Breast epithelium (tissue), 4 donors: Measurements from ENCODE around the gene UBASH3B. TPM values are rescaled to one million over a fixed set of nuclear protein-coding genes. Genes with fewer than 3 reads are reported as not detected.

ENCODE experiments used
- DNase-seq, 2 donors: peaks; one replicate each; pipeline ENCODE4 v3.0.0-alpha.2; 2019; ENCODE audit warnings: low spot score in 2 of 2
- H3K27ac ChIP-seq, 2 donors: fragments of 200-600 bp; sonication (generic) in 1 of 2; one replicate each; pipeline ENCODE4 v1.5.1; 2016 to 2019; ENCODE audit warnings: mild to moderate bottlenecking in 1 of 2
- H3K27me3 ChIP-seq, 2 donors: fragments of 200-600 bp; sonication (generic) in 1 of 2; one replicate each; pipeline versions ENCODE4 v1.5.1 to v1.6.0; 2017 to 2019; ENCODE audit warnings: control low read depth in 1 of 2, mild to moderate bottlenecking in 1 of 2
- H3K36me3 ChIP-seq: fragments of 200-600 bp; one replicate; pipeline ENCODE4 v1.5.1; 2019
- H3K4me1 ChIP-seq, 2 donors: fragments of 200-600 bp; sonication (generic); one replicate each; pipeline ENCODE4 v1.5.1; 2016 to 2019; ENCODE audit warnings: control low read depth in 1 of 2
- H3K4me3 ChIP-seq, 3 donors: fragments of 200-600 bp; sonication (generic); 1 replicate in 2 of 3; 2 replicates in 1 of 3; pipeline ENCODE4 v1.5.1; 2016 to 2019; ENCODE audit warnings: mild to moderate bottlenecking in 3 of 3, moderate library complexity in 2 of 3
- H3K9me3 ChIP-seq, 2 donors: fragments of 200-600 bp; sonication (generic) in 1 of 2; one replicate each; pipeline ENCODE4 v1.5.1; 2016 to 2019; ENCODE audit warnings: control low read depth in 1 of 2
- POLR2A ChIP-seq: fragments of 450-650 bp; IDR thresholded peaks from one replicate; pipeline ENCODE4 v1.6.1; 2016; ENCODE audit warnings: antibody characterized with exemption, mild to moderate bottlenecking, moderate library complexity
- POLR2AphosphoS5 ChIP-seq, 3 donors: sonication (generic); formaldehyde crosslinking; IDR thresholded peaks; one replicate each; pipeline ENCODE4 v1.6.1; 2017; ENCODE audit warnings: antibody characterized with exemption in 3 of 3
- intact Hi-C: fragments of 100-400 bp; cut with DNase I; formaldehyde crosslinking; loops from one replicate; pipeline ENCODE4 v1.15.1; 2023; ENCODE audit warnings: low total_unique reads
- total RNA-seq, 3 donors: library from RNA; depleted of rRNA; stranded (reverse); fragments of >200 nt; gene quantifications; one replicate each; pipeline ENCODE4 v1.1.0, GENCODE V29; 2016
- TF ChIP-seq, protein P1 (sequence below), 3 donors: fragments of 450-650 bp; IDR thresholded peaks; one replicate each; pipeline ENCODE4 v1.5.1; 2016 to 2017; ENCODE audit warnings: antibody characterized with exemption in 3 of 3, mild to moderate bottlenecking in 3 of 3, moderate library complexity in 3 of 3

UBASH3B gene
- total RNA-seq, 3 donors from 2014 or later, result 4.7 to 6.2 (median 4.8) TPM

DNA sequence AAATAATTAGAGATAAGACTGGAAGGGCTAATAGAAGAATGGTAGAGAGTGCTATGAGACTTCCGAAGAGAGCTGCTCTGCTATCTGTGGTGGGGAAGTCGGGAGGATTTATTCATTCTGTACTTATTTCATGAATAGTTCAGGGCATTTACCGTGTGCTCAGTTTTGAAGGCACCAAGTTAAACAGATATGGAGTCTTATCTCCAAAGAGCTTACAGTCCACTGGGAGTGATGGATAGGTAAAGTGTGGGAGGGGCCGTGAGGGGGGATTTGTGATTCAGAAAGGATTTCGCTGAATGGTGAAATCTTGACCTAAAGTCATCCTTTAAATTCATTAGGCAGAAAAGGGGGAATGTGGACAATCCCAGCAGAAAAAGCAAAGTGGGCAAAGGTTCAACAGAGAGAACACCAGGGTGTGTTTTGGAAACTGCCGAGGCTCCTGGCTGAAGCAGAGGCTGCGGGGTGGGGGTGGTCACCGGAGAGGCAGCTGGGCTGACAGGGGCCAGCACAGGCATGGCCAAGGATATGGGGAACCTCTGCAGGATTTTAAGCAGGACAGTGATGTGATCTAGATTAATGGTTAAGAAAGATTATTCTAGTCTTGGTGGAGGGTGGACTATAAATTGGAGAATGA lies 91.2 kb downstream of the UBASH3B start:
- H3K27ac ChIP-seq, result no peak overlapping the region
- intact Hi-C loops, result no loop called here
- TF ChIP-seq, protein P1, sequence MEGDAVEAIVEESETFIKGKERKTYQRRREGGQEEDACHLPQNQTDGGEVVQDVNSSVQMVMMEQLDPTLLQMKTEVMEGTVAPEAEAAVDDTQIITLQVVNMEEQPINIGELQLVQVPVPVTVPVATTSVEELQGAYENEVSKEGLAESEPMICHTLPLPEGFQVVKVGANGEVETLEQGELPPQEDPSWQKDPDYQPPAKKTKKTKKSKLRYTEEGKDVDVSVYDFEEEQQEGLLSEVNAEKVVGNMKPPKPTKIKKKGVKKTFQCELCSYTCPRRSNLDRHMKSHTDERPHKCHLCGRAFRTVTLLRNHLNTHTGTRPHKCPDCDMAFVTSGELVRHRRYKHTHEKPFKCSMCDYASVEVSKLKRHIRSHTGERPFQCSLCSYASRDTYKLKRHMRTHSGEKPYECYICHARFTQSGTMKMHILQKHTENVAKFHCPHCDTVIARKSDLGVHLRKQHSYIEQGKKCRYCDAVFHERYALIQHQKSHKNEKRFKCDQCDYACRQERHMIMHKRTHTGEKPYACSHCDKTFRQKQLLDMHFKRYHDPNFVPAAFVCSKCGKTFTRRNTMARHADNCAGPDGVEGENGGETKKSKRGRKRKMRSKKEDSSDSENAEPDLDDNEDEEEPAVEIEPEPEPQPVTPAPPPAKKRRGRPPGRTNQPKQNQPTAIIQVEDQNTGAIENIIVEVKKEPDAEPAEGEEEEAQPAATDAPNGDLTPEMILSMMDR (IDR thresholded peaks at IDR 0.05), result no peak
- TF ChIP-seq POLR2A (no peak), POLR2AphosphoS5 (IDR thresholded peaks at IDR 0.05) (no peak)
- H3K4me3 ChIP-seq, result no peak overlapping the region
- H3K4me1 ChIP-seq, result no peaks in the 10 kb centered on the region
- H3K27me3 ChIP-seq, result no peaks in the 10 kb centered on the region
- H3K9me3 ChIP-seq, result no peaks in the 10 kb centered on the region
- DNase-seq, result no peak
- H3K36me3 ChIP-seq, result no peaks in the 10 kb centered on the region

DNA sequence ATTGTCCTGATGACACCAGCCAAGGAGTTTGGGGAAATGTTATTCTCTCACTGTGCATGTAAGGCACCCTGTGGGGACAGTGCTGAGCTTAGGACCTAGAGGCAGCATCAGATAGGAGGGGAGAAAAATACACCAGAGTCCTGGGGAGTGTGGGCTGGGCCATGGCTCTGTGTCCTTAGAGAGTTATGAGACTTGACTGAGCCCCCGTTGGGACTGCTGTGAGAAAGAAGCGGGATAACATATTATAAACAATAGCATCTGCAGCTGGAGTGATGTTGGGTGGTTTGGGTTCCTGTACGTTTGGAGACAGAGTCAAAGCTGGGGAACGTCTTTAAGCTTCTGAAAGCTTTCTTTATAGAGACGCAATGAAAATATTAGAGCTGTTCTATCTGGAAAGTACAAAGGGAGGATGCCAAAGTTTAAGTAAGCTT lies 91.8 kb downstream of the UBASH3B start:
- H3K36me3 ChIP-seq, result no peaks in the 10 kb centered on the region
- no peaks in the 10 kb centered on the region for H3K4me1 ChIP-seq
- TF ChIP-seq POLR2A (no peak), POLR2AphosphoS5 (IDR thresholded peaks at IDR 0.05) (no peak)
- TF ChIP-seq, protein P1 (IDR thresholded peaks at IDR 0.05), result no peak
- no peaks in the 10 kb centered on the region for H3K27me3 ChIP-seq
- no peaks in the 10 kb centered on the region for H3K9me3 ChIP-seq
- no peak overlapping the region for H3K27ac ChIP-seq
- H3K4me3 ChIP-seq, result no peak overlapping the region
- intact Hi-C loops, result no loop called here
- DNase-seq, result no peak

DNA sequence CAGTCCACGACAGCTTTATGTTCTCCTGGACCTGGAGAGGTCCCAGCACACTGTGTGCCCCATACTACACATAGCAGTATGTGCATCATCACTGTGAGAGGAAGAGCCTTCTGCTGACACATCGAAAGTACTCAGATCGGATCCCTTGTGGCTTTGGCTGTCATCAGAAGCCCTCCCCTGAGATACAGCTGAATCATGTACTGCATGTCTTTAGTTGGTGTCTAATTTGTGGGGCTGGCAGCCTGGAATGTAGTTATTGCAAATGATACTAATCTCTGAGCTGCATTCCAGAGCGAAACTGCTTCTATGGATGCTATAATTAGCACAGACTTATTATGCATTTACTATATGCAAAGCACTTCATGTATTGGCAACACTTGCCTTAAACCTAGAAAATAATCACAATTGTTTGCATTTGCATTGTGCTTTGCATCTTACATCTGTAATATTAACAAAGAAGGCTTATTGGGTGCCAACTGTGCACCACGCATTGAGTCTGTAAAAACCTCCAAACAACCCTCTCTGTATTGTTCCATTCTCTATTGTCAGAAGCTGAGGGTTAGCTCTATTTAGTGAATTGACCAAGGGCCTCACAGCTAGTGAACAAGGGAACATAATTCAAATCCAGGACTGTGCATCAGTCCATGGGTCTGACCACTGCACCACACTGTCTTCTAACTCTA lies 93.6 kb downstream of the UBASH3B start:
- Histone ChIP-seq H3K4me3 (no peak overlapping the region), H3K4me1 (no peaks in the 10 kb centered on the region), H3K9me3 (no peaks in the 10 kb centered on the region), H3K27ac (no peak overlapping the region), H3K27me3 (no peaks in the 10 kb centered on the region), H3K36me3 (no peaks in the 10 kb centered on the region)
- DNase-seq, result no peak
- TF ChIP-seq POLR2A (no peak), POLR2AphosphoS5 (IDR thresholded peaks at IDR 0.05) (no peak)
- TF ChIP-seq, protein P1 (IDR thresholded peaks at IDR 0.05), result no peak
- intact Hi-C loops, result no loop called here

DNA sequence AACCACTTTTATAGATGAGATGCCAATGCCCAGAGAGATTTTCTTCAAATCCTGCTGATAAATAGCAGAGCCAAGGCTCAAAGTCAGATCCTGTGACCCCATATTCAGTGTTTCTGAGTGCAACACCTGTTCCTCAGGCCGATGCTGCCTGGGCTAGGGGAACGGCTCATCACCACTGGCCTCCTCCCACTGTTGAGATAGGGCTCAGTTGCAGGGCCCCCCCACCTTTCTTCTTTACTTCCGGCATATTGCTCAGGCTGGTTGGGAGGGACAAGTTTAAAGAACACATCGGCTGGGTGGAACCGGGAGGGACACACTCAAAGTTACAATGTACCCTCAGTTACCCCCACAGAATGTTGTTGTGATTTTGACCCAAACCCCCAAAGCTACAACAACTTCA lies 94.5 kb downstream of the UBASH3B start:
- no peaks in the 10 kb centered on the region for H3K27me3 ChIP-seq
- TF ChIP-seq, protein P1 (IDR thresholded peaks at IDR 0.05), result no peak
- TF ChIP-seq POLR2A (no peak), POLR2AphosphoS5 (IDR thresholded peaks at IDR 0.05) (no peak)

DNA sequence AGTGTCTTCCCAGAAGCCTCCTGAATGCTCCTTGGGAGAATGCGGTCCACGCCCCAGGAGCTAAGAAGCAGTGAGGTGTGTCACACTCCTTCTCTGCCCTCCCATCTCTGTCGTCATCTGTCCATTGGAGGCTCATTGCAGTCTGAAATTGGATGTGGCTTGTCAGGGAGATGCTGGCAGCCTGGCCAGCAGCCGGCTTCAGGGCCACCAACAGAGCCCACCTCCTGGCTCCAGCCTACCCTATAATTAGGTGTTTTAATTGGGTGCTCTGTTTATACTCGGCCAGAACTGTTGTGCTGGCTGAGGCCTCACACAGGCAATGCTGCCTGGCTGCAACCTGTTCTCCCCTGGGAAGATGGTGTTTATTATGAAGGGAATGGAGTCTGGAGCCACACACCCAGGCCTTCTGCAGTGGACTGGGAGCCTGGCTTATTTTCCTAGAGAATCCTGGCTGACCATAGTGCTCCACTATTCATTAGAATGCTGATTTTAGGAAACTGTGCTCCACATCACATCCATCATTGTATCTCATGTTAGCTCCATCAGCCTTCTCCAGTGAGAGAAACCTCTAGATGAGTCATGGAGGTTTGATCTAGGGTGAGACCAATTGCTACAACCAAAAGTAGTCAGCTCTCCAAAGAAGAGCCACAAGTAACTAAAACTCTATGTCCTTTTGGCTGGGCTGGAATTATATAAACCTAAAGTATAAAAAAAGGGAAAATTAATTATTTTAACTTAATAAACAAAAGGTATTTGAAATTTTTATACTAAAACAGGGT lies 96.0 kb downstream of the UBASH3B start:
- no peaks in the 10 kb centered on the region for H3K4me1 ChIP-seq
- intact Hi-C loops, result no loop called here
- no peaks in the 10 kb centered on the region for H3K36me3 ChIP-seq
- no peak overlapping the region for H3K4me3 ChIP-seq
- no peaks in the 10 kb centered on the region for H3K9me3 ChIP-seq
- H3K27ac ChIP-seq, result no peak overlapping the region
- no peak for TF ChIP-seq POLR2AphosphoS5 (IDR thresholded peaks at IDR 0.05)
- TF ChIP-seq, protein P1 (IDR thresholded peaks at IDR 0.05), result no peak
- no peak for TF ChIP-seq POLR2A
- DNase-seq, result no peak
- H3K27me3 ChIP-seq, result no peaks in the 10 kb centered on the region

More for the DNA sequence above, 94.5 kb downstream of the UBASH3B start:
- Histone ChIP-seq H3K9me3 (no peaks in the 10 kb centered on the region), H3K4me3 (no peak overlapping the region), H3K27ac (no peak overlapping the region), H3K4me1 (no peaks in the 10 kb centered on the region), H3K36me3 (no peaks in the 10 kb centered on the region)
- intact Hi-C loops, result no loop called here
- no peak for DNase-seq
